ENCODE data around the gene HNRNPU.

The HNRNPU gene

DNA sequence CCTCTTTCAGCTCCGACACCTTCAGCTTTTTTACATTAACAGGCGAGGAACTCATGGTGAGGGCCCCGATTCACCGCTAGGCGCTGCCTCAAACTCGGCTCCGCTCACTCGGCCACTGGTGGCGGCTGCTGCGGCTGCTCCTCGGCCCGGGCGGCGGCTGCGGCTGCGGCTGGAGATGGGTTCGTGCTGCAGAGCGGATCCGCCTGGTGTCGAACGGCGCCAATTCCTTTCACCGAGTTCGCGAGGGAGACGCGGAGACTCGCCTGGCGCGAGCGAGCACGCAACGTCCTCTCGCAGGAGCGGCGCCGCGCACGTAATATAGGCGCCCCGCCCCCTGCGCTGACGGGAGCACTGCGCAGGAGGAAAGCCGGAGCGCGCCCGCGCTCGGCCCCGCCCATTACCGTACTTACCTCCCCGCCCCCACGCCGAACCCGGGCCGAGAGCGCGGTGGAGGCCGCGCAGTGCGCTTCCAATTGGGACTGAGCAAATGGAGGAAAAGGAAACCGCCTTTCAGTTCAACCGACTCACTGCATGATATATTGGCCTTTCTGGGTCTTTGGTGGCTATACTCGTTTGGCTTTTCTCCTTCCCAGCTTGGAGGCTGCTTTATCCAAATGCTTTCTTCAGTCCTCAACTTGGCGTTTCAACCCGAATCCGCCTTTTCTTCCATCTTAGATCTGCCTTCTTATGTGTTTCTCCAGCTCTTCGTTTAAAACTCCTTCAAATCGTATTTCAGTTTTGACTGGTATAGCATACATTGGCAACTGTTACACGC is at the start of gene HNRNPU:
Gene HNRNPU (minus strand): TSS at position 291 of the 775 bp plus-strand sequence. CDS start 236 bp downstream, at position 55.
- DNase-seq, result peak; percentile 100

DNA sequence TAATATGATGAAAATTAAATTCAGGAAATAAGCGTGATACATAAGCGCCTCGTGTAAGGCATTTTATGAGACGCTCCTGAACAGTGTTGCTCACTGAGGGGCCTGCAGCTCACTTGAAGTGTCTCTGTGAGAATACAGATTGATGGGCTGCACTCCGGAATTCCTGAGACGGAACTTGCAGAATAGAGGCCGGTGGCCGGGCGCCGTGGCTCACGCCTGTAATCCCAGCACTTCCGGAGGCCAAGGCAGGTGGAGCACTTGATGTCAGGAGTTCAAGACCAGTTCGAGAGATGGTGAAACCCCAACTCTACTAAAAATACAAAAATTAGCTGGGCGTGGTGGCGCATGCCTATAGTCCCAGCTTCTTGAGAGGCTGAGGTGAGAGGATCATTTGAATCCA is 49.5 kb upstream of the HNRNPU start:
- no peak for DNase-seq

DNA sequence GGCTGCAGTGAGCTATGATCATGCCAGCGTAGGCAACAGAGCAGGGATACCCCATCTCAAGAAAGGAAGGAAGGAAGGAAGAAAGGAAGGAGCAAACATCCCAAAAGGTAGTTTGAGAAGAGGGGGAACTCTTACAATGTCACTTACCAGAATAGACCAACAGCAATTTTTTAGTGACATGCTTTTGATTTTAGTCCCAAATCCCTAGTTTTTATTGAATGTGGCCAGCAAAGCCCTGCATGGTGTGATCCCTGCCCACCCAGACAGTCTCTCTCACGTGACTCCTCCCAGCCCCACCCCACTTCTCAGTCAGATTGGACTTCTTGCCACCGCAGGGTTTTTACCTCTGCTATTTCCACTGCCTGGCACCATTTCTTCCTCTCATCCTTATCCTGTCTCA is 39.8 kb upstream of the HNRNPU start:
- no peak for DNase-seq

DNA sequence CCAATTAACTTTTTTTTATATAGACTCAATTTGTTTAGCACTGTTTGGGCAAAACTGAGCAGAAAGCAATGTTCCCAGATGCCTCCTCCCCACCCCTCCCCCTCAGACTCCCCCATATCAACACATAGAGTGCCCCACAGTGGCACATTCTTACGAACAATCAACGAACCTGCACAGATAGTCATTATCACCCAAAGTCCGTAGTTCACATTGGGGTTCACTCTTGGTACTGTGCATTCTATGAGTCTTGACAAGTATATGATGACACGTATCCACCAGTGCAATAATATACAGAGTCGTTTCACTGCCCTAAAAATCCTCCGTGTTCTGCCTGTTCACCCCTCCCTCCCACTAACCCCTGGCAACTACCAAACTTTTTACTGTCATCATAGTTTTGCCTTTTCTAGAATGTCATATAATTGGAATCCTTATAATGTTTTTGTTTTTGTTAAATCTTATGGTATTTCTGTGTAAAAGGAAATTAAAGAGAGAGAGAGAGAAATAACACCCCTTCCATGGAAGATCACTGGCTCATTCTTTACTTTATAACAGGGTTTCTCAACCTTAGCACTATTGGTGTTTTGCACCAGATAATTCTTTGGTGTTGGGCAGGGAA is 37.2 kb upstream of the HNRNPU start:
- no peak for DNase-seq

DNA sequence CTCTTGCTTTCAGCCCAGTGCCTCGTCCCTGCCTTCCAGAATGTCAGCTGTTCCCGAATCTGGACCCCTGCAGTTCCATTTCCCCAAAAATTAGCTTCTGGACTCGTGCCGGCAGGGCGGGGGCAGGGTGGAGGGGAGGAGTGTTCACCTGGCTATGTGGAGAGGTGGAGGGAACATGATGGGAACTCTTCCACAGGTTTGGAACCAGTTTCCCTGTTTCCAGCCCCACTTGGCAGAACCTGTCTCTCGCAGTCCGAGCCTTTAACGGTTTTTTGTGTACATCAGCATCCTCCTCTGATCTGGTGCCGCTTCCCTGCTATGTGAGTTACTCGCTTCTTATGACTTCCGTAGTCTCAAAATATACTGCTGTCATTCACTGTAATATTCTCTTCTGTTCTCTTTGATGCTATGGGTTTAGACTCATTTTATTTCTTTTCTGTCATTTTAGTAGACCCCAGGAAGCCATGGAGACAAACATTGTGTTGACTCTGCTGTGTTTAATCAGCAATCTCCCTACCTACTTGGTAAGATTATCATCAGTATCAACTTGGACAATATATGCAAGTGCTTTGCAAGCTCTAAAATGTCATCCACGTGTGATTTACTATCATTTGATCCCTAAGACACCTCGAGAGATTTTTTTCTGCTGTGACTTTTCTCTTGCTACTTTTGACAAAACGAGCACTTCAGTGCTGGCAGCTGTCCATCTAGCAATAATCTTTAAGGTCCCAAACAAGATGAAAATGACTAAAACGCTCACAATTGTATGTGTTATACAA is 33.3 kb upstream of the HNRNPU start:
- peak; percentile 55 for DNase-seq

DNA sequence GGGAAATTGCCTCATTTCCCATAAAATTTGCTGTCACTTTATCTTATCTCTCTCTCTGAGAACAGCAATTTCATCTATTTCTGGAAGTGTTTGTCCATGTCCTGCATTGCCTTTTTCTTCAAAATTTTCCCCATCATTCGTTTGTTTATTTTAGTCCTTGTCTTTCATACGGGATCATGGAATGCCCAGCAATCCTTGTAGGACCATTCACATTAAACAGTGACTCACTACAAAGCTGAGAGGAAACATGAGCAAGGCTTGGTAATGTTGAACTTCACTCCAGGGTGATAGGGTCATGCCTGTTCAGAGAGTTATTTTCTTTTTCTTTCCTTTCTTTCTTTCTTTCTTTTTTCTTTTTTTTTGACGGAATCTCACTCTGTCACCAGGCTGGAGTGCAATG is 32.2 kb upstream of the HNRNPU start:
- no peak for DNase-seq

DNA sequence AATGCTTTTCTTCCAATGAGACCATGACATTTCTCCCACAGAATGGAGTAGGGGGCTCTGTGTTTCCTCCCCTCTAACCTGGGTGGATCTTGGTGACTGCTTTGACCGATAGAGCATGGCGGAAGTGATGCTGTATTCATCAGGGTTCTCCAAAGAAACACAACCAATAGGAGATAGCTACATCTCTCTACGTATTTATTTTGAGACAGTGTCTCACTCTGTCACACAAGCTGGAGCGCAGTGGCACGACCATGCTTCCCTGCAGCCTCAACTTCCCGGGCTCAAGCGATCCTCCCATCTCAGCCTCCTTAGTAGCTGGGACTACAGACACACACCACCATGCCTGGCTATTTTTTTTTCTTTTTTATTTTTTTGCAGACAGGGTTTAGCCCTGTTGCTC is 29.5 kb upstream of the HNRNPU start:
- no peak for DNase-seq

DNA sequence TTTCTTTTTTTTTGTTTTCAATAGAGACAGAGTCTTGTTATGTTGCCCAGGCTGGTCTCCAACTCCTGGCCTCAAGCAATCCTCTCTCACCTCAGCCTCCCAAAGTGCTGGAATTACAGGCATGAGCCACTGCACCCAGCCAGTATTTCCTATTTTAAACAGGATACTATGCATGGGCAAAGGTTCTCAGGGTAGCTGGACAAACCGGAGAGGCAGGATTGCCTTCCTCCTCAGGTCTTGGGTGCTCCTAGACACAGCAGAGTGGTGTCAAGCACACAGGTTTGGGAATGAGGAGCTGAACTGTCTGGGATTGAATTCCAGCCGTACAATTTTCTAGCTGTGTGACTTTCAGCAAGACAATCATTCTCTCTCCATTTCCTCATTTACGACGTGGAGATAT is 22.9 kb upstream of the HNRNPU start:
- DNase-seq, result no peak

DNA sequence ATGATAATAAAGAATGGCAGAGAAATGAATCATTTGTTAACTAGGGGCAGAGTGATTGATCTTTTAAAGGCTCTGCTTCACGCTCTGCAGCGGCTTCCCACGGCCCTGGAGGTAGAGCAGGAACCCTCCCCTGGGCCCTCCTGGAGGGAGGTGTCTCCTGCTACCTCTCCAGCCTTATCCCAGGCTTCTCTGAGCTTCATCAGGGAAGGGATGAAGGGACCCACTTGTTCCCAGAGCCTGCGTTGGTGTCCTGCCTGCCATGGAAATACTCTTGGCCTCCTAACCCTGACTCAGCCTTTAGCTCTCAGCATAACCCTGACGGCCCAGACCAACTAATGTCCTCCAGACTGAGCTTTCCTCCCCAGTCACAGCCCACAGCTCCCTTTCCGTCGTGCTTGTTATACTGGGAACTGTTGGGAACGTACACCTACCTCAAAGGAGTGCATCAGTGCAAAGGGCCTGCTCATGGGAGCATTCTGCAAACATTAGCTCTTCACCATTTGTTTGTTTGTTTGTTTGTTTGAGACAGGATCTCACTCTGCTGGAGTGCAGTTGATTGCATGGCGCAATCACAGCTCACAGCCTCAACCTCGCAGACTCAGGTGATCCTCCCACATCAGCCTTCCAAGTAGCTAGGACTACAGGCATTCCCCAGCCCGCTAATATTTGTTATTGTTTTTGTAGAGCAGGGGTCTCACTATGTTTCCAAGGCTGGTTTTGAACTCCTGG is 17.4 kb upstream of the HNRNPU start:
- no peak for DNase-seq

DNA sequence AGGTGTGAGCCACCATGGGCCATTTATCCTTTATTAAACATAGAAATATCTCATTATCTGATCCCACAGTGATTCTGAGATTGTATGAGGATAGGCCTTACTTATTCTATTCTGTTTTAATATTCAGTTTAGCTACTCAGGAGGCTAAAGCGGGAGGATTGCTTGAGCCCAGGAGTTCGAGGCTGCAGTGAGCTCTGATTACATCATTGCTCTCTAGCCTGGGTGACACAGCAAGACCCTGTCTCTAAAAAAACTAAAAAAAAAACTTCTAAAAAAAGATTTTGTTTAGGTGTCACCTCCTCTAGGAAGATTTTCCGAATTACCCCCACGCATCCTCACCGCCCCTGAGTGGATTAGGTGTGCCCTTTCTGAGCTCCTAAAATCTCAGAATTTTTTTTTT is 14.3 kb upstream of the HNRNPU start:
- DNase-seq, result no peak

DNA sequence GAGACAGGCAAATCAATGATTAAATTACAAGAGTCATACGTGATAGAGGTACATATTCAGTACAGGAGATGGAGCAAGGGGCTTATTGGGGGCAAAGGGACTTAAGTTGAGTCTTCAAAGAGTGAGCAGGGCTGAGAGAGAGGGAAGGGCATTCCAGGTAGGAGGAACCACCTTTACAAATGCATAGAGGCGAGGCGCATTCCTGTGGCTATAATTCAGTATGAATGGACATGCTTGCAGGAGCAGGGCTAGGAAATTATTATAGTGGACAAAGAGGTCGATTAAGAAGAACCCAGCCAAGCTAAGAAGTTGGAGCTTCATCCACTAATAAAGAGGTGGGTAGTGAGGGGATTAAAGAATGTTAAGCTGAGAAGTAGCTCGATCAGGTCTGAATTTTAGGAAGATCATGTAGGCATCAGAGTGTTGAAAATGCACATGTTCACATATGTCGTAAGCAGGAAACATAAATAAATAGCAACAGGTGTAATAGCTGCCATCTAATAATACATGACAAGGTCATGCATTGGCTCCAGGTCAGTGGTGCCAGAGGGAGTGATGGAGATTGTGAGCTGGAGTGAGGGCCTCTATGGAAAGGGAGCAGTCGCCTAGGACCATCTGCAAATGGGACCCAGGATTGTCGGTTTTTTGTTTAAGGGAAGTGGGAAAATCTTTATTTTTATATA is 12.0 kb upstream of the HNRNPU start:
- no peak for DNase-seq

DNA sequence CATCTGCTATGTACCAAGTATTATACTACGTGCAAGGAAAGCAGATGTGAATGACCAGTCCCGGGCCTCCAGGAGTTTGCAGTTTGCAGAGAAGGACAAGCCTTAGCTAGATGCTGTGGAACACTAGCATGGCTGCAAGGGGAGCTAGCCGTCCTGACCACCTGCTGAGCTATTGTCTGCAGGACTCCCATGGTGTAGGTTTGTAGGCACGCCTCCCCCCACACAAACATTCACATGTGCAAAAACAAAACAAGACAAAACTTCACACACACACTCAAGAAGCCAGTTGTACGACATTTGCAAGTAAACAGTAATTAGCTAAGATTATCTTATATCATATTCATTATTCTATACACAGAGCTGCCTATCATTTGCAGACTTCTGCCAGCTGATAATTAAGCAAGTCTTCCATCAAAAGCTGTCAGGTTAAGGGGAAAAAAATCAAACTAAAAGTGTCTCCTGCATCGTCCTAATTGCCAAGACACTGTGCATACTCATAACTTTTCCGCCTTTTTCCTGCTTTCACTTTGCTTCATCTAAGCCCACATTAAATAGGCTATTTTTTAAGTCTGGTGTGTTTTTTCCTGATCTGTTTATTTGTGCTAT is 10.7 kb upstream of the HNRNPU start:
- peak; percentile 95 for DNase-seq

DNA sequence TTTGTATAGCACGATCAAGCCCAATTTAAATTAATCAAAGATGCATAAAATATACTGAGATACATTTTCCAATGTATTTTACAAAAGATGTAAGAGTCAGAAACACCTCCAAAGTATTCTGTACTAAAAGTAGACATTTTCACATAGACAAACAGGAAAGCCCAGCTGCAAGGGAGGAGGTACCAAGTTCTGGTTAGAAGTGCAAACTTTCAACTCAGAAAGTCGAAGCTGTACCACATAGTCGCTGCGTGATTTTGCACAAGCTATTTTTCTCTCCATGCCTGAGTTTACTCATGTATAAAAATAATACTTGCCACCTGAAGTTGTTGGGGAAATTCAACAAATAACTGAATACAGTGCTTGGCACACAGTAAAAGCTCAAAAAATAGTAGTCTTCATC is 5.6 kb upstream of the HNRNPU start:
- DNase-seq, result no peak

DNA sequence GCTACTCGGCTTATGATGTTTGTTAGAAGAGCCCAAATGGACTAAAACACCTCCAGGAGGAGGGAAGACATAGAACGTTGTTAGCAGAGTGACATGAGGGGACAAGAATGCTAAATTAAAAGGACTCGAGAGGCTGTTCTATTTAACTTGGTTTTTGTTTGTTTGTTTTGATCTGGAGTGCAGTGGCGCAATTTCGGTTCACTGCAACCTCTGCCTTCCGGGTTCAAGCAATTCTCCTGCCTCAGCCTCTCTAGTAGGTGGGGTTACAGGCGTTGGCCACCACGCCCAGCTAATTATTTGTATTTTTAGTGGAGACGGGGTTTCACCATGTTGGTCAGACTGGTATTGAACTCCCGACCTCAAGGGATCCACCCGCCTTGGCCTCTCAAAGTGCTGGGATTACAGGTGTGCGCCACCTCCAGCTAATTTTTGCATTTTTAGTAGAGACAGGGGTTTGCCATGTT is 5.1 kb upstream of the HNRNPU start:
- DNase-seq, result no peak

DNA sequence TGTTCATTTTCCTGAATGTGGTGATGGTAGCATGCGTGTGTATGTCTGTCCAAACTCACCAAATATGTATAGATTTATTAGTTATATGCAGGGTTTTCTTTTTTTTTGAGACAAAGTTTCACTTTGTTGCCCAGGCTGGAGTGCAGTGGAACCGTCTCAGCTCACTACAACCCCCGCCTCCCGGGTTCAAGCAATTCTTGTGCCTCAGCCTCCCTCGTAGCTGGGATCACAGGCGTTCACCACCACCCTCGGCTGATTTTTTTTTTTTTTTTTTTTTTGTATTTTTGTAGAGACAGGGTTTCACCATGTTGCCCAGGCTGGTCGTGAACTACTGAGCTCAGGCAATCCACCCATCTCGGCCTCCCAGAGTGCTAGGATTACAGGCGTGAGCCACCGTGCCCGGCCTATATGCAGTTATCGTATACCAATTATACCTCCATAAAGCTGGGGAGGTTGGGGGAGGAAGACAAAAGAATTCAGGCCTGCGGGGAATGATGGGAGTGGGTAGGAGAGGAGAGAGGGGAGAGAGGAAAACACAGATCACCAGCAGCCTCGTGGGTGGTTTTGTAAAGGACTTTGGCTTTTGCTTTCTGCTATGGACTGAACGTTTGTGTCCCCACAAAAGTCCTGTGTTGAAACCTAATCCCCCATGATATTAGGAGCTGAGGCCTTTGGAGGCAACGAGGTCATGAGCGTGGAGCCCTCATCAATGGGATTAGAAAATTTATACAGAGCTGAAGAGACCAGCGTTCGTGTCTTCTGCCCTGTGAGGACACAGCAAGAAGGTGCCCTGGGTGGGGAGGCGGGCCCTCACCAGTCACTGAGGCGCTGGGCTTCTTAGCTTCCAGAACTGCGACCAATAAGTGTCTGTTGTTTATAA is 4.4 kb upstream of the HNRNPU start:
- DNase-seq, result no peak

DNA sequence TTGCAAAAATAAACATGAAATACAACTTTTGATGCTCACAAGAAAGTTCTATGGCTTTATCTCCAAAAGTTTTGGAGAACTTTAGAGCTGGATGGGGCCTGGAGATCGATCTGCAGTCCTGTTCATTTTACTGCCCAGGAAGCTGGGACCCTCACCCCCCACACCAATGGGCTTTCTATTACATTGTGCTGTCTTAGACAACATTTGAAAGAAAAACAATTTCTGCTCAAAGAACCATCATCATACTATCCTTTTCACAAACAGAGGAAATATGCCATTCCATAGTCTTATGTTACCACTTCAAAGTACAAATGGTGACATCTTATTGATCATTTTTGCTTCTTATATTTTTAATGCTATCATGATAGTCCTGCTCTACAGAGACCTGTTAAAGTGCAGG is 2.0 kb upstream of the HNRNPU start:
- no peak for DNase-seq

DNA sequence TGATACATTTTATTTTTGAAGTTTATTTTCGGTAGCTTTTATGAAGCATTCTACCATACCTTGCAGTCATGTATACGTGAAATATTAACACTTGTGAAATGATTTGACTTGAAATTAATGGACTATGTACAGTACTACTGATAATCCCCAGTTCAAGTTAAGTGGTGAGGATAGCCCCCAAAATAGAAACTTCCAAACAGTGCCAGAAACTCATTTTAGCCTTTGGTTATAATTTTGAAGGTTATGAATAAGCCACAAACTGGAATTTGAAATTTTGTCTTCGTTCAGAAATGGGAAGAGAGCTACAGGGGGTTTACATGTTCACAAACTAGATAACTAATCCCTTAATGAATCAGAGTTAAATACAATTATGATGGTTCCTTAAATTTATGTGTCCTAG is 1.5 kb upstream of the HNRNPU start:
- no peak for DNase-seq

DNA sequence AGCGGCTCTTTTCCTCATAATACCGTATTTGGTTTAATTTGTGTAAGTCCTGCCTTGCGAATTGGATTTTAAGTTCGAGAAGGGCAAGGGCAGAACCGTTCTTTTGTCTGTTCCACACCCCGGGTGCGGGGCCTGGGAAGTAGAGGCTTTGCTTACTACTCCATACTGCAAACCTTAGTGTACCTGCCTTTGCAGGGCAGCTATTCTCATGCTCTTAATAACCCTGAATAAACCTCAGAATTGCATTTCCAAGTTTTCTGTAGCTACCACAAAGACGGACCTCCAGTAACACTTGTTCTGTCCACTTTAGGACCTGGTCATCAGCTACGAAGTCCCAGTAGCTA is 657 bp upstream of the HNRNPU start:
- peak; percentile 79 for DNase-seq

DNA sequence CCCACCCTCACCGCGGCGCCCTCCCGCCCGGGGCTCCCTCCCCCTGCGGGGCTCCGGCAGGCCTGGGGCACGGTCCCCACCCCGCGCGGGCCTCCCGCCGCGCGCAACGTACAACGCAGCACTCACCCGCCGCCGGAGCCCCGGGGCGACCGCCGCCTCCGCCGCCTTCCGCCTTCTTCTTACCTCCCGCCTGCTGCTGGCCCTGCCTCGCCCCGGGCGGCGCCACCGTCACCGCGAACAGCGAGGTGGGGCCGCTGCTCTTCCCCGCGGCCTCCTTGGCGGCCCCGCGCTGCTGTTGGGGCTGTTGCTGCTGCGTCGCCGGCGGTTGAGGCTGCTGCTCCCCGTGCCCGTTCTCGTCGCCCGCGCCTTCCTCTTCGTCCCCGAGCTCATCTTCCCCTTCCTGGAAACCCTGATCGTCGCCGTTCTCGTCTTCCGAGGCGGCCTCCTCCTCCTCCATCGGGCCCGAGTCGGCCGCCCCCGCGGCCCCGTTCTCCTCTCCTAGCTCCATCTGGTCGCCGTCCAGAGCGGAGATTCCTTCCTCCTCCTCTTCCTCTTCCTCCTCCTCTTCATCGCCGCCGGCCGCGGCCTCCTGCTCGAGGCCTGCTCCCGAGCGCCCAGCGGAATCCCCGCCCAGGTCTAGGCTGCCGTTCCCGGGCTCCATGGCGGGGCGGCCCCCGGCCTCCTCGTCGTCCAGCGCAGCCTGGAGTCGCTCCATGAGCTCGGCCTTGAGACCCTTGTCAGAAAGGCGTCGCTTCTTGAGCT is 671 bp downstream of the HNRNPU start:
- DNase-seq, result no peak

DNA sequence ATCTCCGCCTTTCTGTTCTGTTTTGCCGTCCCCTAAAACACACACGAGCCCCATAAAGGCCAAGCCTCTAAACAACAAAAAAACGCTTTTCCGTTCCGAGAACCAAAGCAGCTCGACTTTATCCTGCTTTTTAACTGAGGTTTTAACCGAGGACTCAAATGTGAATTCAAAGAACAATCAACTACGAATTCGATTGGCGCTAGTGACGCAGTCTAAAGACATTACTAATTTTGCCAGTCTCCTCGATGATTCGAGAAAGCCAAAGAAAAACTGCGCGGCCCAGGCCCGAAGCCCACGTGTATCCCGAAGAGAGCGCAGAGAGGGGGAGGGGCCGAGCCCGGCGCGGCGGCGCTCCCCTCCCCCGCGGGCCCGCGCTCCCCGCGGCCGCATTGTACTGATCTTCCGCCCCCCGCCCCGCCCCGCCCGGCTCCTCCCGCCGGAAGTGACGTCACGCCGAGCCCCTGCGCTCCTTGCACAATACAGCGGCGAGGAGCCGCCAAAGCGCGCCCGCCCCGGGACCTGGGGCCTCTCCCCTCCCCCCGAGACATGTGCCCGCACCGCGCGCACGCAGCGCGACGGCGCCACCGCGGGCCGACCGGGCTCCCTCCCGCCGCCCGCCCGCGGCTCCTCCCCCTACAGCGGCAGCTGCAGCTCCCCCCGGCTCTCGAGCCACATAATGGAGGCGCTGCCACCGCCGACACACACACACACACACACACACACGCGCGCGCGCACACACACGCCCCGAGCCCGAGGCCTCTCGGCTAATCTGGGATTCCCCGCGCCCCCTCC is 1.4 kb downstream of the HNRNPU start:
- DNase-seq, result peak; percentile 99
